IPS-20b (cell line): ENCODE measurements around the gene SCGB1D2.
"Not testable (repeated sequence)": the region's sequence is repeated elsewhere in the genome, so short reads cannot be mapped to it uniquely, and the experiment has no call there.

Experiments used
- H3K27ac ChIP-seq: one replicate; pipeline ENCODE4 v1.5.1; 2013; ENCODE audit warnings: low read length
- H3K27me3 ChIP-seq: 2 replicates; pipeline ENCODE4 v1.6.1; 2013; ENCODE audit warnings: mild to moderate bottlenecking, low read length, inconsistent platforms; ENCODE audit not compliant: insufficient read depth
- H3K36me3 ChIP-seq: 2 replicates; pipeline ENCODE4 v1.6.1; 2013; ENCODE audit warnings: low read depth, mild to moderate bottlenecking, inconsistent platforms, low read length, moderate library complexity; ENCODE audit not compliant: insufficient read depth
- H3K4me1 ChIP-seq: 2 replicates; pipeline ENCODE4 v1.6.1; 2013; ENCODE audit warnings: mild to moderate bottlenecking, control low read depth, inconsistent platforms, low read length, moderate library complexity; ENCODE audit not compliant: insufficient read depth
- H3K4me3 ChIP-seq: 2 replicates; pipeline ENCODE4 v1.5.1; 2013; ENCODE audit warnings: mild to moderate bottlenecking, low read length, inconsistent platforms
- H3K9ac ChIP-seq: 2 replicates; pipeline ENCODE4 v1.6.1; 2013; ENCODE audit warnings: low read depth, mild to moderate bottlenecking, inconsistent platforms, low read length, moderate library complexity
- H3K9me3 ChIP-seq: 2 replicates; pipeline ENCODE4 v1.6.1; 2013; ENCODE audit warnings: mild to moderate bottlenecking, low read depth, low read length, inconsistent platforms; ENCODE audit not compliant: insufficient read depth

Gene SCGB1D2, protein sequence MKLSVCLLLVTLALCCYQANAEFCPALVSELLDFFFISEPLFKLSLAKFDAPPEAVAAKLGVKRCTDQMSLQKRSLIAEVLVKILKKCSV

DNA sequence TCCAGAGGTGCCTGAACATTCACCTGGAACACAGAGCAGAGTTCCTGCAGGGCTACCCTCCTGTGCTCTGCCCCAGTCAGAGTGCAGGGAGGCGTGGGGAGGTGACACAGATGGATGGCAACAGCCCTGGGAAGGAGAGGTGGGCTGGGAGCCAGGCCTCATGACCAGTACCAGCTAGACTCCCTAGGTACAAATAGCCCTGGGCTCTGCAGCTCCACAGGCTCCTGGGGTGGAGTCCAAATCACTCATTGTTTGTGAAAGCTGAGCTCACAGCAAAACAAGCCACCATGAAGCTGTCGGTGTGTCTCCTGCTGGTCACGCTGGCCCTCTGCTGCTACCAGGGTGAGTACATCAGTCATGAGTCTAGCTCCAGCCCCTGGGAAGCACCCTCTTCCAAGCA is at the start of gene SCGB1D2:
SCGB1D2 (plus strand) TSS at position 219 of the 400 bp plus-strand sequence; CDS start at position 288, 69 bp downstream.
- Histone ChIP-seq H3K36me3 (no peaks in the 10 kb centered on the region), H3K9ac (no peak within 1 kb of the TSS), H3K27ac (no peak within 1 kb of the TSS), H3K27me3 (peaks cover 6% of the 10 kb centered on the region; the same call in 1 of the 2 replicates), H3K4me3 (no peak within 1 kb of the TSS), H3K9me3 (no peaks in the 10 kb centered on the region), H3K4me1 (no peaks in the 10 kb centered on the region)

DNA sequence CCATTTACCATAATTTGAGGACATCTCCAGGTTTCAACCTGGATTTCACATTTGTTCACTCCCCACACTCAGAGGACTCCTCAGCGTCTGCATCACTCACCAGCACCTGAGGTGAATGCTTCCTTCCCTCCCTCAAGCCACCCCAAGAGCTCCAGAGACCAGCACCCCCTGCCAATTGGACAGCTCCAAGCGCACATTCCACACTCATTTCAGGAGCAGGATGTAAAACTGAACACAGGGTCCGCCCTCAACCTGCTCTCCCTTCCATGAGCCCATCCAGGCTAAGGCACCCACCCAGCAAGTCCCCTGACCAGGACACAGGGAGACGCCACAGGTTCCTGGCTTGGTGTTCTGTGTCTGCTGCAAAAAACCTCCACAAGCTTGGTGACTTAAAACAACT is 48.1 kb upstream of the SCGB1D2 start:
- H3K4me3 ChIP-seq = no peak overlapping the region
- H3K9ac ChIP-seq = no peak overlapping the region
- no peaks in the 10 kb centered on the region for H3K27me3 ChIP-seq
- peaks cover 4% of the 10 kb centered on the region for H3K4me1 ChIP-seq
- H3K36me3 ChIP-seq = no peaks in the 10 kb centered on the region
- no peak overlapping the region for H3K27ac ChIP-seq
- no peaks in the 10 kb centered on the region for H3K9me3 ChIP-seq

DNA sequence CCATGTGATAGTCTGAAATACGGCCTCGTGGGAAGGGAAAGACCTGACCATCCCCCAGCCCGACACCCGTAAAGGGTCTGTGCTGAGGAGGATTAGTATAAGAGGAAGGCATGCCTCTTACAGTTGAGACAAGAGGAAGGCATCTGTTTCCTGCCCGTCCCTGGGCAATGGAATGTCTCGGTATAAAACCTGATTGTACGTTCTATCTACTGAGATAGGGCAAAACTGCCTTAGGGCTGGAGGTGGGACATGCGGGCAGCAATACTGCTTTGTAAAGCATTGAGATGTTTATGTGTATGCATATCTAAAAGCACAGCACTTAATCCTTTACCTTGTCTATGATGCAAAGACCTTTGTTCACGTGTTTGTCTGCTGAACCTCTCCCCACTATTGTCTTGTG is 47.0 kb upstream of the SCGB1D2 start:
- not testable (repeated sequence) for H3K4me3 ChIP-seq, H3K9me3 ChIP-seq, H3K27me3 ChIP-seq, H3K36me3 ChIP-seq, H3K27ac ChIP-seq, H3K9ac ChIP-seq, H3K4me1 ChIP-seq

GRCh38 chr11:62195945-62196344 is 46.1 kb upstream of the SCGB1D2 start:
- no peaks in the 10 kb centered on the region for H3K9me3 ChIP-seq
- H3K9ac ChIP-seq = no peak overlapping the region
- H3K27me3 ChIP-seq = no peaks in the 10 kb centered on the region
- H3K27ac ChIP-seq = no peak overlapping the region
- H3K4me3 ChIP-seq = no peak overlapping the region
- no peaks in the 10 kb centered on the region for H3K36me3 ChIP-seq
- peaks cover 4% of the 10 kb centered on the region for H3K4me1 ChIP-seq

- not testable (repeated sequence) for H3K27ac ChIP-seq, H3K36me3 ChIP-seq, H3K9me3 ChIP-seq, H3K9ac ChIP-seq, H3K27me3 ChIP-seq, H3K4me1 ChIP-seq, H3K4me3 ChIP-seq
Measured at GRCh38 chr11:62197400-62197799, 44.6 kb upstream of the SCGB1D2 start.

- Histone ChIP-seq H3K36me3 (no peaks in the 10 kb centered on the region), H3K27me3 (no peaks in the 10 kb centered on the region), H3K27ac (no peak overlapping the region), H3K4me1 (no peaks in the 10 kb centered on the region), H3K9me3 (no peaks in the 10 kb centered on the region), H3K4me3 (no peak overlapping the region), H3K9ac (no peak overlapping the region)
Measured at GRCh38 chr11:62201376-62201775, 40.7 kb upstream of the SCGB1D2 start.

DNA sequence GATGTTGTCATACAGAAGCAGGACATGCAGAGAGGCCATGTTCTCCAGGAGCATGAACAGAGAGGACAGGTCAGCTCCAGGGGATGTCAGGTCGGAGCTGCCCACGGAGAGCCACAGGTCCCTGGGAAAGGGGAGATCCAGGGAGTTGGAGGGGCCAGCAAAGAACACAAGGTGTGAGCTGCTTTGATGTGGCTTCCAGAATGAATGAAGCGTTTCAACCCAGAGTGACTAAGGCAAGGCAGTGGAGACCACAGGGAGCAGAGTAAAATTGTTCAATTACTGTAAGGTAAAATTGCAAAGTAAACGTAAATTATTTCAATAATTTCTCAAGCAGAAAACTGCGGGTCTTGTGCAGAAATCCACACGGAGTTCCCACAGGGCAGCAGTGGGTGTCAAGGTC is 39.1 kb upstream of the SCGB1D2 start:
- no peaks in the 10 kb centered on the region for H3K36me3 ChIP-seq
- H3K4me3 ChIP-seq = no peak overlapping the region
- H3K27ac ChIP-seq = no peak overlapping the region
- no peaks in the 10 kb centered on the region for H3K4me1 ChIP-seq
- no peak overlapping the region for H3K9ac ChIP-seq
- no peaks in the 10 kb centered on the region for H3K27me3 ChIP-seq
- H3K9me3 ChIP-seq = no peaks in the 10 kb centered on the region

DNA sequence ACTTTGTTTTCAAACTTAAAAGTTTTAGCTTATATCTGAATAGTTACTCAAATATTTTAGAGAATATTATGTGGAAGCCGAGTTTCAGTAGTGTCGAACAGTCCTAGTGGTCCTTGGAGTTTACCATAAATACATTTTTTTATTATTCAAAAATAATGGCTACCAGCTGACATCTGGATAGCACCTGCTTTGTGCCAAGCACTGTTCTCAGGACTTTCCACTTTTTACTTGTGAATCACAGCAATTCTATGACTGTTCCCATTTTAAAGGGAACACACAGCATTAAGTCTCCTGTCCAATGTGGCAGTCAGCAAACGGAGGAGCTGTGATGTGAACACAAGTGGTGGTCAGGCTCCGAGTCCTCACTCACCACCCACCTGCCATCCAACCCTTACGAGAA is 37.6 kb upstream of the SCGB1D2 start:
- H3K4me3 ChIP-seq = no peak overlapping the region
- no peaks in the 10 kb centered on the region for H3K27me3 ChIP-seq
- no peak overlapping the region for H3K9ac ChIP-seq

GRCh38 chr11:62205441-62205840 is 36.6 kb upstream of the SCGB1D2 start:
- Histone ChIP-seq H3K9ac (no peak overlapping the region), H3K4me3 (no peak overlapping the region), H3K27me3 (no peaks in the 10 kb centered on the region), H3K36me3 (no peaks in the 10 kb centered on the region), H3K27ac (no peak overlapping the region), H3K4me1 (no peaks in the 10 kb centered on the region), H3K9me3 (no peaks in the 10 kb centered on the region)

More for the DNA sequence above, 37.6 kb upstream of the SCGB1D2 start:
- no peaks in the 10 kb centered on the region for H3K36me3 ChIP-seq
- no peaks in the 10 kb centered on the region for H3K9me3 ChIP-seq
- no peak overlapping the region for H3K27ac ChIP-seq
- no peaks in the 10 kb centered on the region for H3K4me1 ChIP-seq

GRCh38 chr11:62206276-62207066 is 35.6 kb upstream of the SCGB1D2 start:
- H3K27ac ChIP-seq, H3K9ac ChIP-seq, H3K9me3 ChIP-seq, H3K4me3 ChIP-seq, H3K27me3 ChIP-seq, H3K36me3 ChIP-seq, H3K4me1 ChIP-seq: not testable (repeated sequence)

GRCh38 chr11:62208785-62209144 is 33.3 kb upstream of the SCGB1D2 start:
- Histone ChIP-seq H3K4me1 (no peaks in the 10 kb centered on the region), H3K27ac (no peak overlapping the region), H3K27me3 (no peaks in the 10 kb centered on the region), H3K9me3 (no peaks in the 10 kb centered on the region), H3K9ac (no peak overlapping the region), H3K4me3 (no peak overlapping the region), H3K36me3 (no peaks in the 10 kb centered on the region)

DNA sequence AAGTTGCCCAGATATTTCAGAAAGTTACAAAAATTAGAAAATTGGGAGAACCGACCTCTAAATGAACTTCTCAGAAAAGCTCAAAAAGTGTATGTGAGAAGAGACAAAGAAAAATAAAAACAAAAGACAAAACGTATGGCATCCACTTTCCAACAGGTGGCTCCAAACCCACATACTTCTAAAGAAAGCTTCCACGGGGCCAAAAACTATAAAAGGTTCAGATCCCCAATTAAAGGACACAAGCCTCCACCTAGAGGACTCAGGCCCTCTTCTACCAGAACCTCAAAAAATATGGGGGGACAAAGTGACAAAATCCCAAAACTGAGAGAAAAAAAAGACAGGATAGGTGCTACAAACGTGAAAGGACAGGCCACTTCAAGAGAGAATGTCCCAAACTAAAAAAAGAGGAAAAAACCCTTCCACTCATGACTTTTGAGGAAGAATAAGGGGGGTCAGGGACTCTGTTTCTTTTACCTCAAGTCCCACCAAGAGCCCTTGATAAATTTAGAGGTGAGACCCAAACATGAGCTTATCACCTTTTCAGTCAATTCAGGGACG is 24.8 kb upstream of the SCGB1D2 start:
- Histone ChIP-seq H3K4me3 (no peak overlapping the region), H3K9ac (no peak overlapping the region), H3K27ac (no peak overlapping the region), H3K36me3 (no peaks in the 10 kb centered on the region), H3K9me3 (peaks cover 5% of the 10 kb centered on the region; the same call in 1 of the 2 replicates), H3K4me1 (no peaks in the 10 kb centered on the region), H3K27me3 (no peaks in the 10 kb centered on the region)
